ENCODE results near the gene ADGRD1. TPM values are rescaled to one million over a fixed set of nuclear protein-coding genes. Genes with fewer than 3 reads are reported as not detected.

The ADGRD1 gene
- polyA plus RNA-seq, 3 donors, result 4.7 to 17.9 (median 4.9) TPM

- no peak overlapping the region for H2AFZ ChIP-seq (ENCODE audit: insufficient read depth, low read depth, low read length, poor library complexity, severe bottlenecking)
- H3K4me3 ChIP-seq (replicated peaks in 1 of 3; ENCODE audit: low read depth in 2 of 3, low read length in 3 of 3), result no peak overlapping the region
- H3K79me2 ChIP-seq (ENCODE audit: insufficient read depth, low read length), result no peaks in the 10 kb centered on the region
- Mint-ChIP-seq H3K4me3 (peak overlapping the region in 1 of 2 donors; percentile 11), H3K9me3 (peaks cover 2 to 14% (median 8%) of the 10 kb centered on the region in 7 donors), H3K36me3 (no peaks in the 10 kb centered on the region), H3K4me1 (peaks cover 5% of the 10 kb centered on the region), H3K27ac (no peak overlapping the region), H3K27me3 (ENCODE audit: low read depth in 3 of 3) (peaks cover 12 to 41% (median 32%) of the 10 kb centered on the region in 3 donors)
- TF ChIP-seq, protein P1, sequence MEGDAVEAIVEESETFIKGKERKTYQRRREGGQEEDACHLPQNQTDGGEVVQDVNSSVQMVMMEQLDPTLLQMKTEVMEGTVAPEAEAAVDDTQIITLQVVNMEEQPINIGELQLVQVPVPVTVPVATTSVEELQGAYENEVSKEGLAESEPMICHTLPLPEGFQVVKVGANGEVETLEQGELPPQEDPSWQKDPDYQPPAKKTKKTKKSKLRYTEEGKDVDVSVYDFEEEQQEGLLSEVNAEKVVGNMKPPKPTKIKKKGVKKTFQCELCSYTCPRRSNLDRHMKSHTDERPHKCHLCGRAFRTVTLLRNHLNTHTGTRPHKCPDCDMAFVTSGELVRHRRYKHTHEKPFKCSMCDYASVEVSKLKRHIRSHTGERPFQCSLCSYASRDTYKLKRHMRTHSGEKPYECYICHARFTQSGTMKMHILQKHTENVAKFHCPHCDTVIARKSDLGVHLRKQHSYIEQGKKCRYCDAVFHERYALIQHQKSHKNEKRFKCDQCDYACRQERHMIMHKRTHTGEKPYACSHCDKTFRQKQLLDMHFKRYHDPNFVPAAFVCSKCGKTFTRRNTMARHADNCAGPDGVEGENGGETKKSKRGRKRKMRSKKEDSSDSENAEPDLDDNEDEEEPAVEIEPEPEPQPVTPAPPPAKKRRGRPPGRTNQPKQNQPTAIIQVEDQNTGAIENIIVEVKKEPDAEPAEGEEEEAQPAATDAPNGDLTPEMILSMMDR (IDR thresholded peaks at IDR 0.05), result no peak
- H3K27me3 ChIP-seq (ENCODE audit: control insufficient read depth in 2 of 2, insufficient read depth in 2 of 2, low read length in 2 of 2), result peaks cover 4 to 13% of the 10 kb centered on the region in 2 donors
- H3K4me2 ChIP-seq (replicated peaks; ENCODE audit: extremely low read depth, low read length, poor library complexity, severe bottlenecking), result no peak overlapping the region
- intact Hi-C loops (cut with micrococcal nuclease), result no loop called here
- H3K4me1 ChIP-seq (ENCODE audit: control insufficient read depth in 1 of 2, insufficient read depth in 2 of 2, low read length in 2 of 2), result no peaks in the 10 kb centered on the region
- H4K20me1 ChIP-seq (ENCODE audit: insufficient read depth, low read length), result no peaks in the 10 kb centered on the region
- peaks cover 0 to 3% of the 10 kb centered on the region in 2 donors for H3K9me3 ChIP-seq (replicated peaks in 1 of 2; ENCODE audit: control insufficient read depth in 1 of 2, insufficient read depth in 1 of 2, low read length in 2 of 2)
- no peak overlapping the region for H3K9ac ChIP-seq (ENCODE audit: insufficient read depth, low read length, poor library complexity, severe bottlenecking)
- H3K36me3 ChIP-seq (replicated peaks in 1 of 2; ENCODE audit: control insufficient read depth in 1 of 2, insufficient read depth in 2 of 2, low read length in 2 of 2), result no peaks in the 10 kb centered on the region
- WGBS (ENCODE audit: insufficient coverage), result 95% methylated on average over 2 of the region's 2 CpGs
- H3K27ac ChIP-seq (ENCODE audit: low read depth in 1 of 2, low read length in 2 of 2), result no peak overlapping the region
- DNase-seq, result no peak
Measured at GRCh38 chr12:130934753-130935152, 19.0 kb upstream of the ADGRD1 start.

DNA sequence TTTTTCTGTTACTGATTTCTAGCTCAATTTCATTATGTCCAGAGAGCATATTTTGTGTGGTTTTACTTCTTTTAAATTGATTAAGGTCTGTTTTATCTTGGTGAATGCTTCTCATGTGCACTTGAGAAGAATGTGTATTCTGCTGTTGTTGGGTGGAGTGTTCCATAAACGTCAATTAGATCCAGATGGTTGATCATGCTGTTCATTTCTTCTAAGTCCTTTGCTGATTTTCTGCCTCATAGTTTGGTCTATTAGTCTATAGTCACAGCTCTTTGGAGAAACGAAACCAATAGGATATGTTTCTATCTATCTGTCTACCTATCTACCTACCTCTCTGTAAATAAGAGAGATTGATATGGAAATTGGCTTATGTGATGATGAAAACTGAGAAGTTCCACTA lies 17.1 kb upstream of the ADGRD1 start:
- Mint-ChIP-seq H3K4me1 (peaks cover 5% of the 10 kb centered on the region), H3K36me3 (no peaks in the 10 kb centered on the region), H3K27me3 (ENCODE audit: low read depth in 3 of 3) (peaks cover 5 to 28% (median 23%) of the 10 kb centered on the region in 3 donors), H3K4me3 (no peak overlapping the region), H3K27ac (no peak overlapping the region), H3K9me3 (peaks cover 8 to 27% (median 15%) of the 10 kb centered on the region in 7 donors)
- intact Hi-C loops (cut with micrococcal nuclease), result no loop called here
- Histone ChIP-seq H3K79me2 (ENCODE audit: insufficient read depth, low read length) (no peaks in the 10 kb centered on the region), H3K36me3 (replicated peaks in 1 of 2; ENCODE audit: control insufficient read depth in 1 of 2, insufficient read depth in 2 of 2, low read length in 2 of 2) (no peaks in the 10 kb centered on the region), H3K27ac (ENCODE audit: low read depth in 1 of 2, low read length in 2 of 2) (no peak overlapping the region), H4K20me1 (ENCODE audit: insufficient read depth, low read length) (no peaks in the 10 kb centered on the region), H2AFZ (ENCODE audit: insufficient read depth, low read depth, low read length, poor library complexity, severe bottlenecking) (no peak overlapping the region), H3K9ac (ENCODE audit: insufficient read depth, low read length, poor library complexity, severe bottlenecking) (no peak overlapping the region), H3K4me1 (ENCODE audit: control insufficient read depth in 1 of 2, insufficient read depth in 2 of 2, low read length in 2 of 2) (no peaks in the 10 kb centered on the region), H3K9me3 (replicated peaks in 1 of 2; ENCODE audit: control insufficient read depth in 1 of 2, insufficient read depth in 1 of 2, low read length in 2 of 2) (peaks cover 4 to 16% of the 10 kb centered on the region in 2 donors), H3K27me3 (ENCODE audit: control insufficient read depth in 2 of 2, insufficient read depth in 2 of 2, low read length in 2 of 2) (peaks cover 0 to 10% of the 10 kb centered on the region in 2 donors), H3K4me3 (replicated peaks in 1 of 3; ENCODE audit: low read depth in 2 of 3, low read length in 3 of 3) (no peak overlapping the region), H3K4me2 (replicated peaks; ENCODE audit: extremely low read depth, low read length, poor library complexity, severe bottlenecking) (no peak overlapping the region)
- 80% methylated on average over 1 of the region's 2 CpGs for WGBS (ENCODE audit: insufficient coverage)
- TF ChIP-seq, protein P1 (IDR thresholded peaks at IDR 0.05), result no peak
- DNase-seq, result no peak
